Adrenal gland (tissue), 12 donors: ENCODE measurements around the gene COL9A3. TPM values are rescaled to one million over a fixed set of nuclear protein-coding genes. Genes with fewer than 3 reads are reported as not detected.

Source experiments
- DNase-seq, 7 donors: peaks; one replicate each; pipeline ENCODE4 v3.0.0-alpha.2; 2019 to 2020
- H3K27ac ChIP-seq, 5 donors: fragments of 200-600 bp; sonication (generic) in 4 of 5; 1 replicate in 3 of 5; 2 replicates in 2 of 5; pipeline versions ENCODE4 v1.5.1 to v1.8.0; 2016 to 2020; ENCODE audit warnings: mild to moderate bottlenecking in 1 of 5
- H3K27me3 ChIP-seq: fragments of 200-600 bp; 2 replicates; pipeline ENCODE4 v1.8.0; 2021
- H3K36me3 ChIP-seq, 2 donors: fragments of 200-600 bp; replicated peaks in 1 of 2; 1 replicate in 1 of 2; 2 replicates in 1 of 2; pipeline versions ENCODE4 v1.5.1 to v1.8.0; 2018 to 2022
- H3K4me1 ChIP-seq, 2 donors: fragments of 200-600 bp; replicated peaks in 1 of 2; 1 replicate in 1 of 2; 2 replicates in 1 of 2; pipeline versions ENCODE4 v1.5.1 to v1.8.0; 2018 to 2021
- H3K4me3 ChIP-seq, 4 donors: fragments of 200-600 bp; sonication (generic) in 3 of 4; one replicate each; pipeline ENCODE4 v1.5.1; 2016 to 2018
- H3K9me3 ChIP-seq, 3 donors: fragments of 200-600 bp; sonication (generic) in 1 of 3; replicated peaks in 1 of 3; 1 replicate in 2 of 3; 2 replicates in 1 of 3; pipeline versions ENCODE4 v1.5.1 to v1.8.0; 2016 to 2021
- POLR2A ChIP-seq, 2 donors: fragments of 450-650 bp; IDR thresholded peaks; one replicate each; pipeline ENCODE4 v1.6.1; 2017; ENCODE audit warnings: antibody characterized with exemption in 2 of 2, mild to moderate bottlenecking in 2 of 2, moderate library complexity in 1 of 2
- WGBS, 4 donors: extraction: QIAGEN DNeasy Blood & Tissue Kit in 2 of 4; methylation state at CpG; one replicate each; pipeline versions ENCODE4 v1.1.5 to v1.1.7; 2013 to 2017; 5-methylcytosine and 5-hydroxymethylcytosine counted together
- intact Hi-C, 2 donors: fragments of 100-400 bp; cut with DNase I; formaldehyde crosslinking; loops; one replicate each; pipeline versions ENCODE4 v1.14.1 to v1.15.0; 2022 to 2023
- polyA plus RNA-seq, 3 donors: library from polyadenylated mRNA; stranded (reverse); fragments of 200-250 nt in 2 of 3; fragments of 350-450 nt in 1 of 3; fragmentation: Illumina TruSeq in 1 of 3; extraction: RNeasy Lipid Tissue Mini Kit (QIAGEN cat#74804) in 1 of 3; gene quantifications; one replicate each; pipeline ENCODE4 v1.2.3, GENCODE V29; 2013 to 2014
- total RNA-seq, 9 donors: library from RNA; depleted of rRNA in 4 of 9; stranded (reverse); fragments of >200 nt in 4 of 9; fragments of 120-200 nt in 1 of 9; fragmentation: NEBNext Ultra II Directional in 1 of 9; extraction: Animal tissue kit (Norgen Biotek cat#: 25700) in 1 of 9; gene quantifications; one replicate each; pipeline versions ENCODE4 v1.1.0 to v1.2.4, GENCODE V29; 2013 to 2023
- TF ChIP-seq, protein P1 (sequence below), 6 experiments: fragments of 450-650 bp in 4 of 6; fragments of 200-600 bp in 2 of 6; sonication (generic) in 1 of 6; IDR thresholded peaks; 1 replicate in 5 of 6; 2 replicates in 1 of 6; pipeline versions ENCODE4 v1.5.1 to v1.8.0; 2016 to 2021; ENCODE audit warnings: antibody characterized with exemption in 6 of 6, mild to moderate bottlenecking in 2 of 6, moderate library complexity in 1 of 6
- donor health status: healthy with polysubstance abuse.
- donor health status: Bipolar disorder and iron deficiency.
- donor health status: DM: yes; HTN: yes; CAD: no.
- donor health status: DM: no; HTN: no; CAD: no.
- donor health status: DM: no; HTN: no; CAD: no.
- donor health status: DM: yes; HTN: yes; CAD: no.

Gene COL9A3
- total and polyA plus RNA-seq, 12 donors = 0.22 to 27.8 (median 1.4) TPM

DNA sequence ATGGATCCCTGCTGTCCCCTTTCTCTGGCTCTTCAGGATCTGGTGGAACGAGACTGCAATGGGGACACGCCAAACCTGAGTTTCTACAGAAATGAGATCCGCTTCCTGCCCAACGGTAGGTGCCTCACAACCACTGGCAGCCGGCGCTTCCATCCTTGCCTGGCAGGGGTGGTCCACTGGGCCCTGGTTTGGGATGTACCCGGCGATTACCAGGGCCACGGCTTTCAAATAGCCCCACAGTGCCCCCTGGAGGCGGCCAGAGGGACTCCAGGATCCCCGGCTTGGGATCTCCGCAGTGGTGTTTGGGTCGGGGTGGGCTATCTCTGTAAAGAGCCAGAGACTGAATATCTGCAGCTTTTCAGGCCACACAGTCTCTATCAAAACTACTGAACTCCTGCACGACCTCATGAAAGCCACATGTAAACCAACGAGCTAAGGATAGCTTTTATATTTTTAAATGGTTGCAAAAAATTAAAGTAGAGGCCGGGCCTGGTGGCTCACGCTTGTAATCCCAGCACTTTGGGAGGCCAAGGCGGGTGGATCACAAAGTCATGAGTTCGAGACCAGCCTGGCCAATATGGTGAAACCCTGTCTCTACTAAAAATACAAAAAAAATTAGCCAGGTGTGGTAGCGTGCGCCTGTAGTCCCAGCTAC is 8.5 kb upstream of the COL9A3 start:
- Histone ChIP-seq H3K4me3 (no peak overlapping the region), H3K27ac (no peak overlapping the region), H3K27me3 (no peaks in the 10 kb centered on the region), H3K9me3 (no peaks in the 10 kb centered on the region), H3K4me1 (peaks cover 12 to 17% of the 10 kb centered on the region in 2 donors), H3K36me3 (peaks cover 0 to 53% of the 10 kb centered on the region in 2 donors)
- WGBS, 4 donors = 42 to 47% (median 43%) methylated on average over 15 to 21 of the region's 21 CpGs
- peak in 6 of 7 donors; percentile 62 to 85 (median 69) for DNase-seq
- TF ChIP-seq POLR2A (IDR thresholded peaks at IDR 0.05) = no peak
- TF ChIP-seq, protein P1, sequence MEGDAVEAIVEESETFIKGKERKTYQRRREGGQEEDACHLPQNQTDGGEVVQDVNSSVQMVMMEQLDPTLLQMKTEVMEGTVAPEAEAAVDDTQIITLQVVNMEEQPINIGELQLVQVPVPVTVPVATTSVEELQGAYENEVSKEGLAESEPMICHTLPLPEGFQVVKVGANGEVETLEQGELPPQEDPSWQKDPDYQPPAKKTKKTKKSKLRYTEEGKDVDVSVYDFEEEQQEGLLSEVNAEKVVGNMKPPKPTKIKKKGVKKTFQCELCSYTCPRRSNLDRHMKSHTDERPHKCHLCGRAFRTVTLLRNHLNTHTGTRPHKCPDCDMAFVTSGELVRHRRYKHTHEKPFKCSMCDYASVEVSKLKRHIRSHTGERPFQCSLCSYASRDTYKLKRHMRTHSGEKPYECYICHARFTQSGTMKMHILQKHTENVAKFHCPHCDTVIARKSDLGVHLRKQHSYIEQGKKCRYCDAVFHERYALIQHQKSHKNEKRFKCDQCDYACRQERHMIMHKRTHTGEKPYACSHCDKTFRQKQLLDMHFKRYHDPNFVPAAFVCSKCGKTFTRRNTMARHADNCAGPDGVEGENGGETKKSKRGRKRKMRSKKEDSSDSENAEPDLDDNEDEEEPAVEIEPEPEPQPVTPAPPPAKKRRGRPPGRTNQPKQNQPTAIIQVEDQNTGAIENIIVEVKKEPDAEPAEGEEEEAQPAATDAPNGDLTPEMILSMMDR (IDR thresholded peaks at IDR 0.05) = peak; percentile 67 to 96 (median 83)
- intact Hi-C loops = loop anchor here in 1 of 2 donors (5.0 kb wide), 1 partner anchor 136 kb away; no protein-coding TSS in a partner anchor

DNA sequence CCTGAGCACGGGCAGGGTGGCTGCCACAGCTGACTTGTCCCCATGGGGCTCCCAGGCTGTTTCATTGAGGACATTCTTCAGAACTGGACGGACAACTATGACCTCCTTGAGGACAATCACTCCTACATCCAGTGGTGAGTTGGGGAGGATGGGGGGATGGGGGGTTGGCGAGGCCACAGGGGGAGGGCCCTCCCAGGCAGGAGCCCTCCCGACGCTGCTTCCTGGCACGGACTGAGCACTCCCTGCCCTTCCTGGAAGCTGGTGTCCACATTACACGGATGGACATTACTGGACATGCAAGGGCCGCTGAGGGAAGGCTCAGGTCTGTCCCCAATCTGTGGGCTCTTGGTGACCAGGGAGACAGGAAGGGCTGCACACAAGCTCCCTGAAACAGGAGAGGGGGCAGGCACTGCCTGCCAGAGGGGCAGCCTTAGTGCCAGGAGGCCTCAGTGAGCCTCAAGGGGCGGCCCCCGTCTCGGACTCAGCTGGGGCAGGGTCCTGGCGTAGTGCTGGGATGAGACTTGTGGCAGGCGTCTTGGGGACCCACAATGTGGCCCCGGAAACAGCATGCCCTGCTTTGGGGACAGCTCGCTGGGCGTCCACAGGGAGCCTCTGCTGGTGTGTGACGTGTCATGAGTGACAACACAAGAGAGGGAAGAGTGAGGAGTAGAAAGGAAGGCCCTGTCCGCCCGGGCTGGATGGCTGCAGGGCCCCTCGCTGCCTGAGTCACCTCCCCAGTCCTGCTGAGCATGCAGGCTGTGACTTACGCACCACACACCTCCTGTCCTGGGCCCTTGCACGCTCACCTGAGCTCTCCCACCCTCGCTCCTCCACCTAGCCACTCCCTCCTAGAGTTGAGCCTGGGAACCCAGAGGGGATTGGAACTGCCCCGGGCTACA is 7.1 kb upstream of the COL9A3 start:
- TF ChIP-seq POLR2A (IDR thresholded peaks at IDR 0.05) = no peak
- TF ChIP-seq, protein P1 (IDR thresholded peaks at IDR 0.05) = no peak
- peaks cover 12 to 17% of the 10 kb centered on the region in 2 donors for H3K4me1 ChIP-seq
- intact Hi-C loops = loop anchor here in 1 of 2 donors (5.0 kb wide), 1 partner anchor 137 kb away; no protein-coding TSS in a partner anchor
- 89 to 95% (median 93%) methylated on average over 4 to 24 of the region's 24 CpGs for WGBS, 4 donors
- no peaks in the 10 kb centered on the region for H3K27me3 ChIP-seq
- no peak overlapping the region for H3K4me3 ChIP-seq
- DNase-seq = no peak
- no peaks in the 10 kb centered on the region for H3K9me3 ChIP-seq
- no peak overlapping the region for H3K27ac ChIP-seq
- H3K36me3 ChIP-seq = peaks cover 0 to 59% of the 10 kb centered on the region in 2 donors

DNA sequence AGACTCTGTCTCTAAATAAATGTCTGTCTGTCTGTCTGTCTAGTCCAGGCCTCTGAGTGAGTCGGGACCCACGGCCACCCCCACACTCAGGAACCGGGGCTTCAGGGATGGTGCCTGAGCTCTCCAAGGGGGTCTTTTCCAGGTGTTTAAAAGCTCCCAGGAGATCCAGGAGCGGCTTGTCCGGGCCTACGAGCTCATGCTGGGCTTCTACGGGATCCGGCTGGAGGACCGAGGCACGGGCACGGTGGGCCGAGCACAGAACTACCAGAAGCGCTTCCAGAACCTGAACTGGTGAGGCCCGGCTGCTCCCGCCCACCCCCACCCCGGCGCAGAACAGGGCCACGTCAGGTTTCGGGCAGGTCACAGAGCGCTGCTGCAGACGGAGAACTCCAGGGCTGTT is 5.5 kb upstream of the COL9A3 start:
- 92 to 98% (median 95%) methylated on average over 5 to 21 of the region's 21 CpGs for WGBS, 4 donors

More for the DNA sequence above, 5.5 kb upstream of the COL9A3 start:
- Histone ChIP-seq H3K27ac (no peak overlapping the region), H3K4me3 (no peak overlapping the region), H3K9me3 (no peaks in the 10 kb centered on the region), H3K27me3 (peaks cover 11% of the 10 kb centered on the region), H3K36me3 (peaks cover 0 to 59% of the 10 kb centered on the region in 2 donors), H3K4me1 (peaks cover 3 to 13% of the 10 kb centered on the region in 2 donors)
- TF ChIP-seq, protein P1 (IDR thresholded peaks at IDR 0.05) = no peak
- TF ChIP-seq POLR2A (IDR thresholded peaks at IDR 0.05) = no peak
- DNase-seq = no peak
- intact Hi-C loops = no loop called here
